Trophoblast cell (in vitro differentiated cells and primary cell): ENCODE measurements around the gene PCNX1.

ENCODE experiments used
- DNase-seq, 2 donors: peaks; one replicate each; pipeline ENCODE4 v3.0.0-alpha.2; 2016
- H2AFZ ChIP-seq: 2 replicates; pipeline ENCODE4 v1.6.1; 2013; ENCODE audit warnings: low read length, moderate library complexity, mild to moderate bottlenecking; ENCODE audit not compliant: insufficient read depth, poor library complexity
- H2AK5ac ChIP-seq: 2 replicates; pipeline ENCODE4 v1.6.1; 2013; ENCODE audit warnings: mild to moderate bottlenecking, low read length
- H2BK120ac ChIP-seq: 2 replicates; pipeline ENCODE4 v1.6.1; 2013; ENCODE audit warnings: low read length, mild to moderate bottlenecking, moderate library complexity; ENCODE audit not compliant: insufficient read depth, poor library complexity
- H2BK12ac ChIP-seq: 2 replicates; pipeline ENCODE4 v1.6.1; 2013; ENCODE audit warnings: mild to moderate bottlenecking, low read length, moderate library complexity
- H2BK5ac ChIP-seq: 2 replicates; pipeline ENCODE4 v1.6.1; 2013; ENCODE audit warnings: low read length, low read depth, moderate library complexity, mild to moderate bottlenecking; ENCODE audit not compliant: poor library complexity
- H3K14ac ChIP-seq: 2 replicates; pipeline ENCODE4 v1.6.1; 2013; ENCODE audit warnings: mild to moderate bottlenecking, low read length
- H3K18ac ChIP-seq: 2 replicates; pipeline ENCODE4 v1.6.1; 2013; ENCODE audit warnings: mild to moderate bottlenecking, low read length
- H3K23ac ChIP-seq: 2 replicates; pipeline ENCODE4 v1.6.1; 2013; ENCODE audit warnings: low read length
- H3K27ac ChIP-seq: 2 replicates; pipeline ENCODE4 v1.5.1; 2013; ENCODE audit warnings: low read depth, mild to moderate bottlenecking, inconsistent platforms, low read length, moderate library complexity
- H3K27me3 ChIP-seq: 2 replicates; pipeline ENCODE4 v1.6.1; 2013; ENCODE audit warnings: inconsistent platforms, mild to moderate bottlenecking, low read length, moderate library complexity; ENCODE audit not compliant: insufficient read depth
- H3K36me3 ChIP-seq, 2 experiments: 1 replicate in 1 of 2; 2 replicates in 1 of 2; pipeline ENCODE4 v1.6.1; 2013; ENCODE audit warnings: low read length in 2 of 2, mild to moderate bottlenecking in 2 of 2, moderate library complexity in 1 of 2; ENCODE audit not compliant: insufficient read depth in 2 of 2, control insufficient read depth in 1 of 2
- H3K4ac ChIP-seq: 2 replicates; pipeline ENCODE4 v1.6.1; 2013; ENCODE audit warnings: low read depth, mild to moderate bottlenecking, low read length, moderate library complexity
- H3K4me1 ChIP-seq, 2 experiments: 1 replicate in 1 of 2; 2 replicates in 1 of 2; pipeline ENCODE4 v1.6.1; 2013; ENCODE audit warnings: low read length in 2 of 2, mild to moderate bottlenecking in 2 of 2, moderate library complexity in 1 of 2; ENCODE audit not compliant: insufficient read depth in 2 of 2, control insufficient read depth in 1 of 2
- H3K4me2 ChIP-seq: 2 replicates; pipeline ENCODE4 v1.6.1; 2013; ENCODE audit warnings: inconsistent platforms, mild to moderate bottlenecking, low read length, moderate library complexity
- H3K4me3 ChIP-seq: 2 replicates; pipeline ENCODE4 v1.5.1; 2013; ENCODE audit warnings: mild to moderate bottlenecking, low read depth, low read length, inconsistent platforms
- H3K79me1 ChIP-seq: one replicate; pipeline ENCODE4 v1.6.1; 2013; ENCODE audit warnings: low read length
- H3K79me2 ChIP-seq: 2 replicates; pipeline ENCODE4 v1.6.1; 2013; ENCODE audit warnings: low read length, mild to moderate bottlenecking; ENCODE audit not compliant: control insufficient read depth, insufficient read depth, poor library complexity
- H3K9ac ChIP-seq: 2 replicates; pipeline ENCODE4 v1.6.1; 2013; ENCODE audit warnings: mild to moderate bottlenecking, low read length
- H3K9me3 ChIP-seq: 2 replicates; pipeline ENCODE4 v1.6.1; 2013; ENCODE audit warnings: low read depth, mild to moderate bottlenecking, control low read depth, inconsistent platforms, low read length; ENCODE audit not compliant: insufficient read depth
- H4K12ac ChIP-seq: 2 replicates; pipeline ENCODE4 v1.6.1; 2013; ENCODE audit warnings: low read depth, mild to moderate bottlenecking, low read length, moderate library complexity
- H4K8ac ChIP-seq: 2 replicates; pipeline ENCODE4 v1.6.1; 2013; ENCODE audit warnings: low read depth, mild to moderate bottlenecking, low read length, moderate library complexity
- H4K91ac ChIP-seq: one replicate; pipeline ENCODE4 v1.6.1; 2013; ENCODE audit warnings: low read depth, mild to moderate bottlenecking, low read length, moderate library complexity
- WGBS: extraction: QIAGEN DNeasy Blood & Tissue Kit; methylation state at CpG from one replicate; pipeline ENCODE4 v1.1.7; 2013; ENCODE audit warnings: missing lambda C conversion rate; ENCODE audit not compliant: insufficient read length, insufficient coverage; ENCODE audit errors: extremely low coverage; 5-methylcytosine and 5-hydroxymethylcytosine counted together

PCNX1 gene

DNA sequence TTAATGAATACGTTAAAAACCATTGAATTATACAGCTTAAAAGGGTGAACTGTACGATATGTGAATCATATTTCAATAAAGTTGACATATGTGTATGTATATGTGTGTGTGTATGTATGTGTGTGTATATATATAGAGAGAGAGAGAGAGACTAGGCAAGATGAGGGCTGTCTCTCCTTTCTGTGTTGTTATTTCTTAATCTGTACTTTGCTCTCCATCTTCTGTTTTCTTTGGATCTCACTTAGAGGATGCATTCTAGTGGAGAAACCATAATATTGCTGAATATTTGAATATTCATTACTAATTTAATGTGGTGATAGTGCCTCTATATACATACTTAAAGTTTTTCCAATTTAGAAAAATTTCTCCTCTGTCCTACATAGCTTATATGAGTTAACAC lies 50.5 kb downstream of the PCNX1 start:
- no peak overlapping the region for H3K18ac ChIP-seq
- H3K23ac ChIP-seq, result no peak overlapping the region
- no peak for DNase-seq
- H2BK5ac ChIP-seq, result no peak overlapping the region
- no peaks in the 10 kb centered on the region for H3K9me3 ChIP-seq
- H4K8ac ChIP-seq, result no peak overlapping the region
- H2AFZ ChIP-seq, result no peak overlapping the region
- H3K4me3 ChIP-seq, result no peak overlapping the region
- no peak overlapping the region for H3K14ac ChIP-seq
- H4K91ac ChIP-seq, result no peak overlapping the region
- no peak overlapping the region for H2AK5ac ChIP-seq
- H3K4ac ChIP-seq, result no peak overlapping the region
- H2BK12ac ChIP-seq, result no peak overlapping the region
- no peak overlapping the region for H3K27ac ChIP-seq
- no peak overlapping the region for H3K9ac ChIP-seq
- no peaks in the 10 kb centered on the region for H3K36me3 ChIP-seq
- no CpG with 5 or more reads among the region's 2 CpGs for WGBS
- H3K79me2 ChIP-seq, result no peaks in the 10 kb centered on the region
- H3K4me2 ChIP-seq, result no peak overlapping the region
- no peak overlapping the region for H4K12ac ChIP-seq
- no peaks in the 10 kb centered on the region for H3K4me1 ChIP-seq
- no peaks in the 10 kb centered on the region for H3K27me3 ChIP-seq
- no peak overlapping the region for H2BK120ac ChIP-seq
- no peaks in the 10 kb centered on the region for H3K79me1 ChIP-seq

DNA sequence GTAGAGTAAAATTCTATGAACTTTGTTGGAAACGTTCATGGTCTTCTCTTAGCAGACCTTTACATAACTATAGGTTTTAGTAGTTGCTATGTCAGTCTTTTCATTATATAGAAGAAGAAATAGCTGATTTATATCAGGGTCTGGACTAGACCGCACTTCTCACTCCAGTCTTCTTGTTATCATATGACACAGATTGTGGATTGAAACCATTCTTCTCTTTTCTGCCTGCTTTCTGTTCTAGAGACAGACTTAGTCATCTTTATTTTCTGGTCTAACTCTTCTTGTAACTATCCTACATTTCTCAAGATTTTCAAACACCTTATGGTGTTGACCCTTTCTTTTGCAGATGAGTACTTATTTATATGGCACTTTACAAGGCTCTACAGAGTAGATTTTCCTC lies 55.7 kb downstream of the PCNX1 start:
- Histone ChIP-seq H3K18ac (no peak overlapping the region), H2BK12ac (no peak overlapping the region), H2AK5ac (no peak overlapping the region), H3K9ac (no peak overlapping the region), H3K4me1 (no peaks in the 10 kb centered on the region), H3K9me3 (no peaks in the 10 kb centered on the region), H3K79me1 (no peaks in the 10 kb centered on the region), H4K91ac (no peak overlapping the region), H3K27ac (no peak overlapping the region), H3K14ac (no peak overlapping the region), H3K36me3 (peaks cover 2 to 3% of the 10 kb centered on the region in 2 experiments), H4K12ac (no peak overlapping the region), H3K4me3 (no peak overlapping the region), H2BK5ac (no peak overlapping the region), H4K8ac (no peak overlapping the region), H3K4ac (no peak overlapping the region), H3K79me2 (no peaks in the 10 kb centered on the region), H3K4me2 (no peak overlapping the region), H3K27me3 (no peaks in the 10 kb centered on the region), H2BK120ac (no peak overlapping the region), H2AFZ (no peak overlapping the region), H3K23ac (no peak overlapping the region)
- DNase-seq, result no peak
- no CpG with 5 or more reads among the region's 2 CpGs for WGBS

DNA sequence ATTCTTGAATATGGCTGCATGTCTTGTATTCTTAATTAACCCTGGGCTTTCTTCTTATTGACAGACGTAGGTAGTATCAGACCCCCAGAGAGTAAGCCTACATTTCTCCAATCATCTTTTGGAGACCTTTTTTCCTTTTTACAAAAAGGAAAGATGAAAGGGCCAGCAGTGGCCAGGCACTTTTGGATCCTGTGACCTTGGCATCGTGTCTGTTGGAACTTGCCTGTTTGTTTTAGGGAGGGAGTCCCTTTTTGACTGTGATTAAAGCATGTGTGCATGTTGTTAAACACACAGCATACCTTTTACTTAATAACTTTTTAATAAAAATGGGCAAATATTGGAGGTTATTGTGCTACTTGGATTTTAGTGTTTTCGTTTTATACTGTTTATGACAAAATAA lies 57.2 kb downstream of the PCNX1 start:
- Histone ChIP-seq H3K4ac (no peak overlapping the region), H4K12ac (no peak overlapping the region), H3K27ac (no peak overlapping the region), H2BK5ac (no peak overlapping the region), H3K23ac (no peak overlapping the region), H3K36me3 (peaks cover 2 to 5% of the 10 kb centered on the region in 2 experiments), H2AK5ac (no peak overlapping the region), H4K8ac (no peak overlapping the region), H3K14ac (no peak overlapping the region), H3K4me3 (no peak overlapping the region), H3K9me3 (no peaks in the 10 kb centered on the region), H2AFZ (no peak overlapping the region), H2BK12ac (no peak overlapping the region), H3K79me1 (no peaks in the 10 kb centered on the region), H4K91ac (no peak overlapping the region), H3K79me2 (no peaks in the 10 kb centered on the region), H3K9ac (no peak overlapping the region), H3K4me2 (no peak overlapping the region), H2BK120ac (no peak overlapping the region), H3K18ac (no peak overlapping the region), H3K27me3 (no peaks in the 10 kb centered on the region), H3K4me1 (no peaks in the 10 kb centered on the region)
- no peak for DNase-seq
- WGBS, result no CpG with 5 or more reads among the region's 3 CpGs

DNA sequence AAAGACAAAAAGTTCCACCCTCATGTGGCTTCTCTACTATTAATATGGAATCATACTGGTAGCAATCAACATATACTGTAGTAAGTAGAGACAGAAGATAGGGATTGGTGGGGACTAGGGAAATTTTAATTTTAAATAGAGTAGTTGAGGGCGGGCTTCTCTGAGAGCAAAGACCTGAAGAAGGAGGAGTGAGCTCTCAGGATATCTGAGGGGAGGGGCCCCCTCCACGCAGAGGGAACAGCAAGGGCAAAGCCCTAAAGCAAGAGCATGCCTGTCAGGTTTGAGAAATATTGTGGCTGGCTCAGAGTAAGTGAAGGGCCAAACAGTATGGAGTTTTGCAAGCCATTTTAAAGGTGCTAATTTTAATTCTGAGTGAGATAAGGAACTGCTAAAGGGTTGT lies 64.3 kb downstream of the PCNX1 start:
- H2BK120ac ChIP-seq, result no peak overlapping the region
- H3K27ac ChIP-seq, result no peak overlapping the region
- no peak overlapping the region for H3K18ac ChIP-seq
- H3K79me1 ChIP-seq, result no peaks in the 10 kb centered on the region
- no peak overlapping the region for H3K9ac ChIP-seq
- no peak overlapping the region for H3K23ac ChIP-seq
- no CpG with 5 or more reads among the region's 2 CpGs for WGBS
- H2AK5ac ChIP-seq, result no peak overlapping the region
- no peaks in the 10 kb centered on the region for H3K79me2 ChIP-seq
- no peaks in the 10 kb centered on the region for H3K27me3 ChIP-seq
- H4K12ac ChIP-seq, result no peak overlapping the region
- no peak overlapping the region for H3K4ac ChIP-seq
- H2BK5ac ChIP-seq, result no peak overlapping the region
- H2BK12ac ChIP-seq, result no peak overlapping the region
- H4K91ac ChIP-seq, result no peak overlapping the region
- peaks cover 8 to 12% of the 10 kb centered on the region in 2 experiments for H3K36me3 ChIP-seq
- no peak overlapping the region for H4K8ac ChIP-seq
- no peak overlapping the region for H3K14ac ChIP-seq
- H3K4me3 ChIP-seq, result no peak overlapping the region
- H3K9me3 ChIP-seq, result no peaks in the 10 kb centered on the region
- no peak for DNase-seq
- H3K4me1 ChIP-seq, result peaks cover 0 to 2% of the 10 kb centered on the region in 2 experiments
- no peak overlapping the region for H3K4me2 ChIP-seq
- no peak overlapping the region for H2AFZ ChIP-seq
